MM.1S (cell line): ENCODE results near the gene NRM.

ENCODE experiments used
- EZH2 ChIP-seq: fragments of 300-600 bp; sonication (generic); optimal IDR thresholded peaks from 2 replicates; pipeline ENCODE3; 2017; ENCODE audit warnings: low read depth, mild to moderate bottlenecking, antibody characterized with exemption, low read length, mixed read lengths
- TF ChIP-seq, protein P1 (sequence below): fragments of 300-600 bp; sonication (generic); IDR thresholded peaks from 2 replicates; pipeline ENCODE4 v1.5.1; 2016; ENCODE audit warnings: antibody characterized with exemption, low read length, mixed read lengths

DNA sequence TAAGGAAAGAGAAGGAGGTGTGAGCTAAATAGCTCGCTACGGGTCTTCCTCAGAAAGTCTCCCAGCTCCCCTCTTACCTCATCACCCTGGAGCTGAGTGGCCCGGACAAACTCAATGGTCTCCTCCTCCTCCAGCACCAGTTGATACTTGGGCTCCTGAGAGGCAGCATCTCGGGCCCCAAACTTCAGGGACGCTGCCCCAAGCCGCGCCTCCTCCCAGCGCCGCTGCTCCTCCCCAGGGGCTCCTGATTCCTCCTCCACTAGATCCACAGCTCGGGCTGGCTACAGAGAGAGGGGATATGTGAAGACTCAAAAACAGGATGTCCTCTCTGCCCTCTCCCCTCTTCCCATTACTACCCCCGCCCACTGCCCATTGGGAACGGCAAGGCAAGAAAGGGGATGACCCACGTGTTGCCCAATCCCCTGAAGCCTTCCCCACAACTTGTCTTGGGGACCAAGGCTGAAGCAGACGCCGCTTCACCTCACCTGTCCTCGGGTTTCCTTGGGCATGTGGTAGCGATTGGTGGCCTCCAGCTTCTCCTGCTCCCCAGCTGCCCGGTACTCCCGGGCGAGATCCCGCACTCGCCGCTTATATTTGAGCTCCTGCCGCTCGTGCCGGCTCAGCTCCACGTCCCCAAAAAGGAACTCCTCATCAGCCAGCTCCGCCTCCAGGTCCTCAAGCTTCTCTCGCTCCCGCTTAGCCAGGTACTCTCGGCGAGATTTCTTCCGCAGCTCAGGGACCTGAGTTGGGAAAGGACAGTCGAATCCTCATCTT lies 25.6 kb downstream of the NRM start:
- no peak for TF ChIP-seq EZH2
- TF ChIP-seq, protein P1, sequence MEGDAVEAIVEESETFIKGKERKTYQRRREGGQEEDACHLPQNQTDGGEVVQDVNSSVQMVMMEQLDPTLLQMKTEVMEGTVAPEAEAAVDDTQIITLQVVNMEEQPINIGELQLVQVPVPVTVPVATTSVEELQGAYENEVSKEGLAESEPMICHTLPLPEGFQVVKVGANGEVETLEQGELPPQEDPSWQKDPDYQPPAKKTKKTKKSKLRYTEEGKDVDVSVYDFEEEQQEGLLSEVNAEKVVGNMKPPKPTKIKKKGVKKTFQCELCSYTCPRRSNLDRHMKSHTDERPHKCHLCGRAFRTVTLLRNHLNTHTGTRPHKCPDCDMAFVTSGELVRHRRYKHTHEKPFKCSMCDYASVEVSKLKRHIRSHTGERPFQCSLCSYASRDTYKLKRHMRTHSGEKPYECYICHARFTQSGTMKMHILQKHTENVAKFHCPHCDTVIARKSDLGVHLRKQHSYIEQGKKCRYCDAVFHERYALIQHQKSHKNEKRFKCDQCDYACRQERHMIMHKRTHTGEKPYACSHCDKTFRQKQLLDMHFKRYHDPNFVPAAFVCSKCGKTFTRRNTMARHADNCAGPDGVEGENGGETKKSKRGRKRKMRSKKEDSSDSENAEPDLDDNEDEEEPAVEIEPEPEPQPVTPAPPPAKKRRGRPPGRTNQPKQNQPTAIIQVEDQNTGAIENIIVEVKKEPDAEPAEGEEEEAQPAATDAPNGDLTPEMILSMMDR = no peak
